ENCODE measurements around the gene NXT1.

NXT1 gene

DNA sequence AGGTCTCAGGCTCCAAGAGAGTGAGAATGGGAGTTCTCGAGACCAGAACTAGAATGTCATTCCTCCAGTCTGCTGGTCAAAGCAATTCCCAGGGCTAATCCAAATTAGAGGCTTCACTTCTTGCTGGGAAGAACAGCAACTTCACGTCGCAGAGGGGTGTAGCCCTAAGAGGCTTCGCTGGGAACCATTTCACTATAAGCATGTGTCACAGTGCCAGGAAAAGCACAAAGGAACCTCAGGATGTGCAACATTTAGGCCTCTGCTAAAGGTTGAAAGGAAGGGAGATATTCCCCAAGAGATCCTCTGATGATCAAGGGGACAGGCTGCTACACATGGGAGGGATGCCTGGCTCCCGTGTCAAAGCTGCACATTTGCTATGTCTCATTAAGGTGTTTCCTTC, 35.9 kb upstream of the NXT1 start:
- no peak for ATAC-seq
- TF ChIP-seq CSDC2 (CRISPR knock-in tag; IDR thresholded peaks at IDR 0.05) (no peak), RARB (CRISPR knock-in tag; IDR thresholded peaks at IDR 0.05) (no peak), ZNF8 (CRISPR knock-in tag; IDR thresholded peaks at IDR 0.05) (no peak), SNAI2 (CRISPR knock-in tag; IDR thresholded peaks at IDR 0.05) (no peak), ESRRG (CRISPR knock-in tag; IDR thresholded peaks at IDR 0.05) (no peak), ZC3H10 (CRISPR knock-in tag; IDR thresholded peaks at IDR 0.05) (no peak), BACH2 (CRISPR knock-in tag; IDR thresholded peaks at IDR 0.05; ENCODE audit: borderline replicate concordance) (no peak), ARNTL (CRISPR knock-in tag; IDR thresholded peaks at IDR 0.05; ENCODE audit: borderline replicate concordance, low read depth) (no peak), ZNF70 (CRISPR knock-in tag; IDR thresholded peaks at IDR 0.05) (no peak), ZNF565 (CRISPR knock-in tag; conservative IDR thresholded peaks at IDR 0.05; ENCODE audit: low read depth) (no peak), PPARA (CRISPR knock-in tag; IDR thresholded peaks at IDR 0.05; ENCODE audit: borderline replicate concordance) (no peak), ZFP3 (CRISPR knock-in tag; IDR thresholded peaks at IDR 0.05) (no peak), OSR1 (CRISPR knock-in tag; IDR thresholded peaks at IDR 0.05) (no peak), ZFP30 (CRISPR knock-in tag; IDR thresholded peaks at IDR 0.05) (no peak)
- TF ChIP-seq, protein P1, sequence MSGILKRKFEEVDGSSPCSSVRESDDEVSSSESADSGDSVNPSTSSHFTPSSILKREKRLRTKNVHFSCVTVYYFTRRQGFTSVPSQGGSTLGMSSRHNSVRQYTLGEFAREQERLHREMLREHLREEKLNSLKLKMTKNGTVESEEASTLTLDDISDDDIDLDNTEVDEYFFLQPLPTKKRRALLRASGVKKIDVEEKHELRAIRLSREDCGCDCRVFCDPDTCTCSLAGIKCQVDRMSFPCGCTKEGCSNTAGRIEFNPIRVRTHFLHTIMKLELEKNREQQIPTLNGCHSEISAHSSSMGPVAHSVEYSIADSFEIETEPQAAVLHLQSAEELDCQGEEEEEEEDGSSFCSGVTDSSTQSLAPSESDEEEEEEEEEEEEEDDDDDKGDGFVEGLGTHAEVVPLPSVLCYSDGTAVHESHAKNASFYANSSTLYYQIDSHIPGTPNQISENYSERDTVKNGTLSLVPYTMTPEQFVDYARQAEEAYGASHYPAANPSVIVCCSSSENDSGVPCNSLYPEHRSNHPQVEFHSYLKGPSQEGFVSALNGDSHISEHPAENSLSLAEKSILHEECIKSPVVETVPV (CRISPR knock-in tag; IDR thresholded peaks at IDR 0.05): no peak
- TF ChIP-seq, protein P2, sequence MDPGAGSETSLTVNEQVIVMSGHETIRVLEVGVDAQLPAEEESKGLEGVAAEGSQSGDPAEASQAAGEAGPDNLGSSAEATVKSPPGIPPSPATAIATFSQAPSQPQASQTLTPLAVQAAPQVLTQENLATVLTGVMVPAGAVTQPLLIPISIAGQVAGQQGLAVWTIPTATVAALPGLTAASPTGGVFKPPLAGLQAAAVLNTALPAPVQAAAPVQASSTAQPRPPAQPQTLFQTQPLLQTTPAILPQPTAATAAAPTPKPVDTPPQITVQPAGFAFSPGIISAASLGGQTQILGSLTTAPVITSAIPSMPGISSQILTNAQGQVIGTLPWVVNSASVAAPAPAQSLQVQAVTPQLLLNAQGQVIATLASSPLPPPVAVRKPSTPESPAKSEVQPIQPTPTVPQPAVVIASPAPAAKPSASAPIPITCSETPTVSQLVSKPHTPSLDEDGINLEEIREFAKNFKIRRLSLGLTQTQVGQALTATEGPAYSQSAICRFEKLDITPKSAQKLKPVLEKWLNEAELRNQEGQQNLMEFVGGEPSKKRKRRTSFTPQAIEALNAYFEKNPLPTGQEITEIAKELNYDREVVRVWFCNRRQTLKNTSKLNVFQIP (CRISPR knock-in tag; IDR thresholded peaks at IDR 0.05; ENCODE audit: borderline replicate concordance, low read depth): no peak
- TF ChIP-seq, protein P3, sequence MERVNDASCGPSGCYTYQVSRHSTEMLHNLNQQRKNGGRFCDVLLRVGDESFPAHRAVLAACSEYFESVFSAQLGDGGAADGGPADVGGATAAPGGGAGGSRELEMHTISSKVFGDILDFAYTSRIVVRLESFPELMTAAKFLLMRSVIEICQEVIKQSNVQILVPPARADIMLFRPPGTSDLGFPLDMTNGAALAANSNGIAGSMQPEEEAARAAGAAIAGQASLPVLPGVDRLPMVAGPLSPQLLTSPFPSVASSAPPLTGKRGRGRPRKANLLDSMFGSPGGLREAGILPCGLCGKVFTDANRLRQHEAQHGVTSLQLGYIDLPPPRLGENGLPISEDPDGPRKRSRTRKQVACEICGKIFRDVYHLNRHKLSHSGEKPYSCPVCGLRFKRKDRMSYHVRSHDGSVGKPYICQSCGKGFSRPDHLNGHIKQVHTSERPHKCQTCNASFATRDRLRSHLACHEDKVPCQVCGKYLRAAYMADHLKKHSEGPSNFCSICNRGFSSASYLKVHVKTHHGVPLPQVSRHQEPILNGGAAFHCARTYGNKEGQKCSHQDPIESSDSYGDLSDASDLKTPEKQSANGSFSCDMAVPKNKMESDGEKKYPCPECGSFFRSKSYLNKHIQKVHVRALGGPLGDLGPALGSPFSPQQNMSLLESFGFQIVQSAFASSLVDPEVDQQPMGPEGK (CRISPR knock-in tag; IDR thresholded peaks at IDR 0.05; ENCODE audit: borderline replicate concordance): no peak

DNA sequence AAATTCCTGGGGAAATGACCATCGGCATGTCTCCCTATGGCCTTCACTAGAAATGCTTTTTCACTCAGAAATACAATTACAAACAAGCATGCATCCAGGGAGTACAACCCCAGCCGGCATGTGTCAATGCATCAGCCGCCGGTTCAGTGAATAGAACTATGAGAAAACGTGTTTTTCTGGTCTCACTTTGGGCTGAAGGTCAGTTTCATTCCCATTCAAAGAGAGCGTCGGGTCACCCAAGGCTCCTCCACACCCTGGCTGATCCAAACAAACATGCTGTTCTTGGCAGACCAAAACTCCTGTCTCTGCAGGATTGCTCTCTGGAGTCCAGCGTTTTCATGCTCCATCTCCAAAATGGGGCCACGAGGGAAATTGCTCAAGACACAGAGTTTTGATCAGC, 35.5 kb upstream of the NXT1 start:
- TF ChIP-seq ISL1 (CRISPR knock-in tag; IDR thresholded peaks at IDR 0.05): no peak
- TF ChIP-seq, protein P2 (CRISPR knock-in tag; IDR thresholded peaks at IDR 0.05; ENCODE audit: borderline replicate concordance, low read depth): no peak
- no peak for TF ChIP-seq ZNF70 (CRISPR knock-in tag; IDR thresholded peaks at IDR 0.05)
- TF ChIP-seq PPARA (CRISPR knock-in tag; IDR thresholded peaks at IDR 0.05; ENCODE audit: borderline replicate concordance): no peak
- TF ChIP-seq, protein P4, sequence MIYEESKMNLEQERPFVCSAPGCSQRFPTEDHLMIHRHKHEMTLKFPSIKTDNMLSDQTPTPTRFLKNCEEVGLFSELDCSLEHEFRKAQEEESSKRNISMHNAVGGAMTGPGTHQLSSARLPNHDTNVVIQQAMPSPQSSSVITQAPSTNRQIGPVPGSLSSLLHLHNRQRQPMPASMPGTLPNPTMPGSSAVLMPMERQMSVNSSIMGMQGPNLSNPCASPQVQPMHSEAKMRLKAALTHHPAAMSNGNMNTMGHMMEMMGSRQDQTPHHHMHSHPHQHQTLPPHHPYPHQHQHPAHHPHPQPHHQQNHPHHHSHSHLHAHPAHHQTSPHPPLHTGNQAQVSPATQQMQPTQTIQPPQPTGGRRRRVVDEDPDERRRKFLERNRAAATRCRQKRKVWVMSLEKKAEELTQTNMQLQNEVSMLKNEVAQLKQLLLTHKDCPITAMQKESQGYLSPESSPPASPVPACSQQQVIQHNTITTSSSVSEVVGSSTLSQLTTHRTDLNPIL (CRISPR knock-in tag; IDR thresholded peaks at IDR 0.05; ENCODE audit: low read depth): no peak
- no peak for TF ChIP-seq ZFP30 (CRISPR knock-in tag; IDR thresholded peaks at IDR 0.05)
- TF ChIP-seq RARB (CRISPR knock-in tag; IDR thresholded peaks at IDR 0.05): no peak
- no peak for TF ChIP-seq ZC3H10 (CRISPR knock-in tag; IDR thresholded peaks at IDR 0.05)
- no peak for TF ChIP-seq SNAI2 (CRISPR knock-in tag; IDR thresholded peaks at IDR 0.05)
- TF ChIP-seq BACH2 (CRISPR knock-in tag; IDR thresholded peaks at IDR 0.05; ENCODE audit: borderline replicate concordance): no peak
- TF ChIP-seq CSDC2 (CRISPR knock-in tag; IDR thresholded peaks at IDR 0.05): no peak
- TF ChIP-seq, protein P1 (CRISPR knock-in tag; IDR thresholded peaks at IDR 0.05): no peak
- no peak for TF ChIP-seq GLIS3 (CRISPR knock-in tag; IDR thresholded peaks at IDR 0.05)
- TF ChIP-seq, protein P3 (CRISPR knock-in tag; IDR thresholded peaks at IDR 0.05; ENCODE audit: borderline replicate concordance): no peak
- no peak for ATAC-seq
